Astrocyte (in vitro differentiated cells and primary cell): Measurements from ENCODE around the gene BANK1.

Source experiments
- EZH2 ChIP-seq: IDR thresholded peaks from 2 replicates; pipeline ENCODE4 v1.6.1; 2012; ENCODE audit warnings: mild to moderate bottlenecking, low read length, inconsistent platforms; ENCODE audit not compliant: insufficient read depth
- TF ChIP-seq, protein P1 (sequence below): IDR thresholded peaks from 2 replicates; pipeline ENCODE4 v1.5.1; 2011; ENCODE audit warnings: low read depth, mild to moderate bottlenecking, inconsistent platforms, low read length, moderate library complexity; ENCODE audit not compliant: insufficient read depth

DNA sequence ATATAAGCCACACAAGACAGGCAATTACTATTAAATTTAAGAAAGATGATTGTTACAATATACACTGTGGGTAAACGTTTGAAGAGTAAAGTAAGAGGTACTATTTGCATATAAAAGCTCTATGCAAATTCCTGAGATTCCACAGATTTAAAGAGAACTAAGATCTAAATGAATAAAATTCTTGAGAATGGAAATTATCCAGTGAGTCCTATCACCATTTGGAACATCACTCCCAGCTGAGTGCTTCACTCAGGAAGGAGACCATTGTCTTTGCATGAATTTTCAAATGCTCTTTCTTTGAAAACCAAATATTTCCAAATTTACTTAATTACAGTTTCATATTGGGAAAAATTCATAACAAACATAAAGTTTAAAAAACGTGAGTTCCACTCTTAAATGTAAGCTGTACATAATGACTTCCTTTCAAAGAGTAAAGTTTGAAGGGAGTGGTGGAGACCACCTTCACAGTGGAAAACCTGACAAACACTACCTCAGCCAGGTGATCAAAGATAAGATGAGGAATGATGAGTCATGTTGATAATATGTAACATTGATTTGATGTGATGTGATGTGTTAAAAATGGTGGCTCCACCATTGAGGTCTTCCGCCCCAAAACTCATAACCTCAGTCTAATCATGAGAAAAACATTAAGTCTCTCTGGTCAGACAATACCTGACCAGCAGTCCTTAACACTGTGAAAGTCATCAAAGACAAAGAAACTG is 159.9 kb downstream of the BANK1 start:
- TF ChIP-seq, protein P1, sequence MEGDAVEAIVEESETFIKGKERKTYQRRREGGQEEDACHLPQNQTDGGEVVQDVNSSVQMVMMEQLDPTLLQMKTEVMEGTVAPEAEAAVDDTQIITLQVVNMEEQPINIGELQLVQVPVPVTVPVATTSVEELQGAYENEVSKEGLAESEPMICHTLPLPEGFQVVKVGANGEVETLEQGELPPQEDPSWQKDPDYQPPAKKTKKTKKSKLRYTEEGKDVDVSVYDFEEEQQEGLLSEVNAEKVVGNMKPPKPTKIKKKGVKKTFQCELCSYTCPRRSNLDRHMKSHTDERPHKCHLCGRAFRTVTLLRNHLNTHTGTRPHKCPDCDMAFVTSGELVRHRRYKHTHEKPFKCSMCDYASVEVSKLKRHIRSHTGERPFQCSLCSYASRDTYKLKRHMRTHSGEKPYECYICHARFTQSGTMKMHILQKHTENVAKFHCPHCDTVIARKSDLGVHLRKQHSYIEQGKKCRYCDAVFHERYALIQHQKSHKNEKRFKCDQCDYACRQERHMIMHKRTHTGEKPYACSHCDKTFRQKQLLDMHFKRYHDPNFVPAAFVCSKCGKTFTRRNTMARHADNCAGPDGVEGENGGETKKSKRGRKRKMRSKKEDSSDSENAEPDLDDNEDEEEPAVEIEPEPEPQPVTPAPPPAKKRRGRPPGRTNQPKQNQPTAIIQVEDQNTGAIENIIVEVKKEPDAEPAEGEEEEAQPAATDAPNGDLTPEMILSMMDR = no peak
- TF ChIP-seq EZH2 = no peak
